HG03558 (cell line): ENCODE measurements around the gene BRAT1.
"Not testable (repeated sequence)": the region's sequence is repeated elsewhere in the genome, so short reads cannot be mapped to it uniquely, and the experiment has no call there.

Experiments
- ATAC-seq: cut with Tn5 transposase; IDR thresholded peaks from one replicate; pipeline ENCODE4 v1.9.1; 2021; ENCODE audit warnings: moderate number of reproducible peaks; ENCODE audit not compliant: unreplicated experiment; ENCODE audit errors: extremely low read depth

The BRAT1 gene

DNA sequence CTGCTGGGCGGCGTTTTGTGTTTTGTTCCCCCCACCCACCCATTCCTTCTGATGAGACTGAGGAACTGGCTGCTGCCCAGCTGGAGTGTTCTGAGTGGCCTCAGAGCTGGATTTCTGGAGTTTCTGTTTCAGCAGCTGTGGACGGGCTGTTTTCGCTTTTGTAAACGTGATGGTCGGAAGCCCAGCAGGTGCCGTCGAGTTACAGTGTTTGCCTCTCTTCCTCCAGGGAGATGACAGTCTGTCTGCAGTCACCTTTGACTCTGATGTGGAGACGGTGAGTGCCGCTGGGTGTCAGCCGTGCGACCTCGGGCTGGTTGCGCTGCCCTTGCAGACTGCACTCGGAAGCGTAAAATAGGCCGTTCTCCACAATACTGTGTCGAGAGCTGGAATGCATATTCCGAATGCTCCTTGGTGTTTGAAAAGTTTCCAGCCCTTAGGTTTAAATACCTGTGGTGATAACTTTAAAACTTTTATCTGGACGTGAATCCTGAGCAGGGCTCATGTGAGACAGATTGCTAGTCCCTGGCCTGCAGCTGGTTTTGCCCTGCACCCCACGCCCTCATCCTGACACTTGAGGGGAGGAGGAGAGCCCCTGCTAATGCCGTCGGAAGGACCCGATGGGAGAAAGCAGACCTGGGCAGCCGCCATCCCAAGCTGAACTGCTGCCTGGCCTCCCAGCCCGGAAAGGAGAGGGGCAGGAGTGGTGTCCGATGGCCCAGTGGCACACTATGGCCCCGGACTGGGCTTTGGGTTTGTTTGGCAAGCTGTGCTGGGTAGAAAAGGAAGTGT, 11.8 kb upstream of the BRAT1 start:
- ATAC-seq: no peak

DNA sequence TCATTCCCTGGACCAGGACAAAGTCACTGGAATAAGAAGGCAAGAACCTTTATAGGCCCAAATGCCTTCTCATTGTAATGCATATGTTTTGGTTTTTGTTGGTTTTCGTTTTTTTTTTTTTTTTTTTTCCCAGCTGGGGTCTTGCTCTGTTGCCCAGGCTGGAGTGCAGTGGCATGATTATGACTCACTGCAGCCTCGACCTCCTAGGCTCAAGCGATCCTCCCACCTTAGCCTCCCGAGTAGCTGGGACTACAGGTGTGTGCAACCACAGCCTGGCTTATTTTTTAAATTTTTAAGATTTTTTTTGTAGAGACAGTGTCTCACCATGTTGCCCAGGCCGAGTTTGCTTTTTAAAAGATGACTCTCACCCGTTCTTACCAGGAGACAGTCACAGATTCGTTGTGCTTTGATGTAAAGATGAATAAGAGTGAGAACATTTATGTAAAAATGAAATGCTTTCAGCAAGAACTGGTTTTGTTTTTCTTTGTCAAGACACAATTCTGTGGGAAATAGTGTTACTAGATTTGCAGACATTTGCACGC, 11.1 kb upstream of the BRAT1 start:
- no peak for ATAC-seq

DNA sequence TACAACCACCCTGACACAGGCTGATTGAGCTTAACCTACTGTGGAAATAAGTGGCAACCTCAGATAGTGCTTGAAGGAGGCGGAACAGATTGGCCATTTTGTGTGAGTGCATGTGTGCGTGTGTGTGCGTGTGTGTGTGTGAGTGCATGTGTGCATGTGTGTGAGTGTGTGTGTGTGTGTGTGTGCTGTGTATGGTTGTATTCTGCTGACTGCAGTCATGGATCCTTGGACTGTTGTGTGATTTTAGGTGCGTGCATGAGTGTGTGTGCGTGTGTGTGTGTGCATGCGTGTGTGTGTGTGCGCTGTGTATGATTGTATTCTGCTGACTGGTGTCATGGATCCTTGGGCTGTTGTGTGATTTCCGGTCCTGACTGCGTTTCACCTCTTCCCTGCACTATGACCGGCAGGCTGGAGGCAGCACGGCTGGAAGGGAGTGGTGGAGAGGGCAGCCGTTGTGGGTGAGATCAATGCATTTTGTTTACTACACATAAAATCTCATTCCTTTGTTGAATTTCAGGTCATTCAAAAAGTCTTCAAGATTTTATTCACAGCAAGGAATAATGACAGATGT, 9.7 kb upstream of the BRAT1 start:
- no peak for ATAC-seq

DNA sequence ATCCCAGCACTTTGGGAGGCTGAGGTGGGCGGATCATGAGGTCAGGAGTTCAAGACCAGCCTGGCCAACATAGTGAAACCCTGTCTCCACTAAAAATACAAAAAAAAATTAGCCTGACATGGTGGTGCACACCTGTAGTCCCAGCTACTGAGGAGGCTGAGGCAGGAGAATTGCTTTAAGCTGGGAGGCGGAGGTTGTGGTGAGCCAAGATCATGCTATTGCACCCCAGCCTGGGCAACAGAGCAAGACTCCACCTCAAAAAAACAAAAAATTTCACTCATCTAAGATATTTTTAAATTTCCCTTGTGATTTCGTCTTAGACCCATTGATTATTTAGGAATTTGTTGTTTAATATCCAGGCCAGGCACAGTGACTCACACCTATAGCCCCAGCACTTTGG, 8.6 kb upstream of the BRAT1 start:
- not testable (repeated sequence) for ATAC-seq

DNA sequence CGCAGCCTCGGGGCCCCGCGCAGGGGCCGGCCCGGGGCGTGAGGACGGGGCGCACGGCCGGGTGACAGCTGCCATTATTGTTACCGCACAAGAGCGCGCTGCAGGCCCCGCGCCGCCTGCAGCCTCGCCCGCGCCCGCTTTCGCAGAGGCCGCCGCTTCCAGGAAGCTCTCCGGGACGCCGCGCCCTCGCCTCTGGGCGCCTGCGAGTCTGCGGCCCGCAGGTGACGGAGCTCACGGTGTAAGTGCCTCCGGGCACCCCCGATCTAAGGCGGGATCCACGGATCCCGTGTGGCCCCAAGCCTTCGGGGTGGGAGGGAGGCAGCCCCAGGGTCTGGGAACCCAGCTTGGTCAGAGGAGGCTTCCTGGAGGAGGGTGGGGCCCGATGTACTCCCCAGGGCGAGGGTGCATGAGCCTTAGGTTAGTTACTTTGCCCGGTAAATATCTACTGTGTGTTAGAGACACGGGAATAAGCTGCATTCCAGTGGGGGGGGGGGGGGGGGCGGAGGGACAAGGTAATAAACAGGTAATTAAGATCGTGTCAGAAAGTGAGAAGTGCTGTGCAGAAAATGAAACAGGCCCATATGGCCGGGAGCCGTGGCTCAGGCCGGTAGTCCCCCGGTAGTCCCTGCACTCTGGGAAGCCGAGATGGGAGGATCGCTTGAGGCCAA, 4.1 kb upstream of the BRAT1 start:
- no peak for ATAC-seq

DNA sequence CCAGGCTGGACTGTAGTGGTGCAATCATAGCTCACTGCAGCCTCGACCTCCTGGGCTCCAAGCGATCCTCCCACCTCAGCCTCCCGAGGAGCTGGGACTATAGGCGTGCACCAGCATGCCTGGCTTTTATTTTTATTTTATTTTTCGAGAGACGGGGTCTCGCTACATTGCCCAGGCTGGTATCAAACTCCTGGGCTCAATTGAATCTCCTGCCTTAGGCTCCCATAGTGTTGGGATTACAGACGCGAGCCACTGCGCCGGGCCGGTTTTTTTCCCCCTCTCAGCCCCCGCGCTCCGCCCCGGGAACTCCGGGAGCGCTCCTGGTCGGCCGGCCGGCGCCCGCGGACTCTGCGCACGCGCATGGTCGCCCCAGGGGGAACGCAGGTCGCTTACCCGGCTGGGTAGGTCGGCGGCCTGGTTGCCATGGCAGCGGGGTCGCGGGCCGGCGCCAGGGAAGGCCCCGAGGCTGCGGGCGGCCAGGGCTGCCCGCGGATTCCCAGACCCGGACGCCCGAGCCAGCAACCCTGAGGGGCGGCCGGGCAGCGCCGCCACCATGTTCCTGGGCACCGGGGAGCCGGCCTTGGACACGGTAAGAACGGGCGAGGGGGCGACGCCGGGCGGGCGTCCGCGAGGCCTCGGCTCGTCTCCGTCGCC, 3.4 kb upstream of the BRAT1 start, which contains the start of gene IQCE:
Gene IQCE, plus strand, starts transcription at position 351 of the 654 bp plus-strand sequence. Its CDS starts 203 bp downstream, at position 554.
- ATAC-seq: peak; percentile 52

DNA sequence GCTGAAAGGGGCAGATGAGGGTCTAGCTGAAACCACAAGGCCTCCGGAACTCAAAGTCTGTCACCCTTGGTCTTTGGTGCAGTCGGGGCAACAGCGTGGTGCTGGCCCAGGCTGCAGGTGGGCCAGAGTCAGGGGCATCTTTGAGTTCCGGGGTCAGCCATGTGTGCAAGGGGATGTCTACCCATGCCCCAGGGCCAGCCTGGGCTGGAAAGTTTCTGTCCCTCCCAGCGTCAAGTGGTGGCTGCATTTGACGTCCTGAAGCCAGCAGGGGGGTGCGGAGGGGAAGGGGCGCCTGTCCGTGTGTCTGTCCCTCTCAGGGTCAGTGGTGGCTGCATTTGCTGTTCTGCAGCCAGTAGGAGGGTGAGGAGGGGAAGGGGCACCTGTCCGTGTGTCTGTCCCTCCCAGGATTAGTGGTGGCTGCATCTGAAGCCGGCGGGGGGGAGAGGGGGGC, 638 bp downstream of the BRAT1 start:
- no peak for ATAC-seq

DNA sequence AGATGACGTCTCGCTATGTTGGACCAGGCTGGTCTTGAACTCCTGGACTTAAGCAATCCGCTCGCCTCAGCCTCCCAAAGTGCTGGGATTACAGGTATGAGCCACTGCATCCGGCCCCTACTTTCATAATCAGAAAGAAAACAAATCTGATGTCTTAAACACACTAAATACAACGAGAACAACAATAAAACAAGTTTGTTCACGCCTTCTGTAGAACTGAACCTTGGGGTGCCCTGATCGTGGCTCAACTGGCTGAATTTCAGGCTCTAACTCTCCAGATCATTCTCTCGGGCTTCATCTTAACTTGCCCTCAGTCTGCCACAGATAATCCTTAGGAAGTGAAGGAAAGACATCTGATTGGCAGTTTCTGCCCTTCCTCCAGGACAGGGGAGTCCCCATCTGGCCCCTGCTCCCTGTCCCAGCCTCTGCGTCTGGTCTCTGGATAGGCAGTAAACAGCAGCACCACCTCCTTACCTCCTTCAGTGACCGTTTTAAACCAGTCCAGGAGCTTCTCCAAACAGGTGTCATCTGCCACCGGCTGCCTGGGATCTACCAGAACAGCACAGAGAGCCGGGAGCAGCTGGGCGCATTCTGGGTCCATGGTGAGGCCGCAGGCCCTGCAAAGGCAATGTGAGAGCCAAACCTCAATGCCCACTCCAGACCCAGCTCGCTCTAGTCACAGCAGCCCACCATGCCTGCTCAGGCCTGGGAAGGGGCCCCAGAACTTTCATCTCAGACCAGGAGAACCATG, 1.3 kb downstream of the BRAT1 start:
- no peak for ATAC-seq

DNA sequence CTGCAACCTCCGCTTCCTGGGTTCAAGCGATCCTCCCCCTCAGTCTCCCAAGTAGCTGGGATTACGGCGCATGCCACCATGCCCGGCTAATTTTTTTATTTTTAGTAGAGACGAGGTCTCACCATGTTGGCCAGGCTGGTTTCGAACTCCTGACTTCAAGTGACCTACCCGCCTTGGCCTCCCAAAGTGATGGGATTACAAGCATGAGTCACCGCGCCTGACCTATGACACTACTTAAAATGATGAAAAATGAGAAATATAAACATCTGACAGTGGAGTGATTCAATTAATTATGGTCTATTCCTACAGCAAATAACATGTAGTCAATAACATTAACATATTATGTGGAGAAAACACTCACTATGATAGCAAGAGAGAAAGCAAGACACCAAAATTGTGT, 2.2 kb downstream of the BRAT1 start:
- no peak for ATAC-seq

DNA sequence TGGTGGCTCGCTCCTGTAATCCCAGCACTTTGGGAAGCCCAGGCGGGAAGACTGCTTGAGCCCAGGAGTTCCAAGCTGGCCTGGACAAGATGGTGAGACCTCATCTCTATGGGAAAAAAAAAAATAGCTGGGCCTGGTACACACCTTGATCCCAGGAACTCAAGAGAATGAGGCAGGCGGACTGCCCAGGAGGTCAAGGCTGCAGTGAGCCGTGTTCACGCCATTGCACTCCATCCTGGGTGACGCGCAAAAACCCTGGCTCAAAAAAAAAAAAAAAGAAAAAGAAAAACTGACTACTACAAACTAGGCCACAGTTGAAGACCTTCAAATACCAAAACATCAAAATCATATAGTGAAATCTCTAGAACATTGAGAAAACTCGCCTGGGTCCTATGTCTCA, 3.9 kb downstream of the BRAT1 start:
- no peak for ATAC-seq

DNA sequence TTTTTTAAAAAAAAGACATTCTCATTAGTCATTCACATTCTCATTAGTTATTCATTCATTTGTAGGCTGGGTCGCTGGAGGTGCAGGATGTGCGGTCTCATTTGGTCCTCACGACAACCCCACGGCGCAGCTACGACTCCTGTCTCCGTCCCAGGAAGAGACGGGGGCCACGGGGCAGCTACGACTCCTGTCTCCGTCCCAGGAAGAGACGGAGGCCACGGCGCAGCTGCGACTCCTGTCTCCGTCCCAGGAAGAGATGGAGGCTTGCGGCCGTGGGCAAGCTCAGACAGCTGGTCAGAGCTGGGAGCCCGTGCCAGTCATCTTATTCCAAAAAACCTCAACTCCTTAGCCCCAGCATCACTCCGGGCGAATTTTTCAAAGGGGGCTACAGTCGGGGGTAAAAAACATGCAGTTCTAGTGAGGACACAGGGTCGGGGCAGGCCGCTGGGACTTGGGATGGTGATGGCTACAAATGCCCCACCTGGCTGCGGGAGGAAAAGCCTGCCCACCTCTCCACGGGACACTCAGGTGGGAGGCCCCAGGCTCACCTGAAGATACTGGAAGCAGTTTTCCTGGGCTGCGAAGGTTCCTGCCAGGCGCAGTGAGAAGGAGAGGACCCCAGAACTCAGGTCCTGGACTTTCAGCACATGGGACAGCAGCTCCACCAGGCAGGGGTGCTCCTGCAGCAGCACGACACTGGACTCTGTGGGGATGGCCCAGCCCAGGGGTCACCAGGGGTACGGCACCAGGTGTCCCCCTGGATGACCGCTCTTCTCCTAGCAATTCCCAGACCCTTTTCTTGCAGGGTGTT, 8.3 kb downstream of the BRAT1 start:
- no peak for ATAC-seq

DNA sequence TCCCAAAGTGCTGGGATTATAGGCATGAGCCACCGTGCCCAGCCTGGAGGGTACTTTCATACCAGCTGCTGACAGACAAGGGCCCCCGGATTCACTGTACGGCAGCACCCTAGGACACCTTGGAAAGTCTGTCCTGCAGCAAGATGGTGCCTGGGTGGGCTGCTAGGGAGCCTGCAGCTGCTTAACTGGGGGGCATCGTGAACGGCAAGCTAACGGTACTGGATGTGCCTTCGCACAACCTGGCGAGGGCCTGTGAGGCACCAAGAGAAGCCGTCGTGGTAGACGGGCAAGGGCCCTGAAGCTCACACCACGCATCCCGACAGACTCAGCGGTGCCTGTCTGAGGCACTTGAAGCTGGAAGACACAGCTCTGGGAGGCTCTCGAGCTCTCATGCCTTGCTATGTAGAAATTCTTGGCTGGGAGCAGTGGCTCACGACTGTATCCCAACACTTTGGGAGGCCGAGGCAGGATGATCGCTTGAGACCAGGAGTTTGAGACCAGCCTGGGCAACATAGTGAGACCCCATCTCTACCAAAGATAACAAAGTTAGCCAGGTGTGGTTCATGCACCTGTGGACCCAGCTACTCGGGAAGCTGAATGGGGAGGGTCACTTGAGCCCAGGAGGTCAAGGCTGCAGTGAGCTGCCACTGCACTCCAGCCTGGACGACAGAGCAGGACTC, 9.4 kb downstream of the BRAT1 start:
- ATAC-seq: no peak

DNA sequence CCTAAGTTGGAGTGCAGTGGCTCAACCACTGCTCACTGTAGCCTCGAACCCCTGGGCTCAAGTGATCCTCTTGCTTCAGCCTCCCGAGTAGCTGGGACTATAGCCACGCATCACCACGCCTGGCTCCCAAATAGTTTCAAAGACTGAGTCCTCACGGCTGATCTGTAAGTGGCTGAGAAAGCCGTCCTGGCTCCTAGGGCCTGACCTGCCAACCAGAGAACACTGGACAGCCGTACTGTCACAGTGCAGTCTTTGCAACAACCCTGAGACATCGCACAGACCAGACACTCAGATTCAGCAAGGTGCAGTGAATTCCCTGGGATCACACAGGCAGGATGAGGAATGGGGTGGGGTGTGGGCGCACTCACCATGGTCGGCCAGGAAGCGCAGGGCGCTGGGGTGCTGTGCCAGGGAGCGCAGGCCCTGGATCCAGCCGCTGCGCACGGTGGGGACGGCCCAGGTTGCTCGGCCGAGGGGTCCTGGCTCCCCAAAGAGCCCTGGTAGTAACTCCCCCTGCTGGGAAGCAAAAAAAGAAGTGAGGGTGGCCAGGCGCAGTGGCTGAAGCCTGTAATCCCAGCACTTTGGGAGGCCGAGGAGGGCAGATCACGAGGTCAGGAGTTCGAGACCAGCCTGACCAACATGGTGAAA, 10.7 kb downstream of the BRAT1 start:
- no peak for ATAC-seq

DNA sequence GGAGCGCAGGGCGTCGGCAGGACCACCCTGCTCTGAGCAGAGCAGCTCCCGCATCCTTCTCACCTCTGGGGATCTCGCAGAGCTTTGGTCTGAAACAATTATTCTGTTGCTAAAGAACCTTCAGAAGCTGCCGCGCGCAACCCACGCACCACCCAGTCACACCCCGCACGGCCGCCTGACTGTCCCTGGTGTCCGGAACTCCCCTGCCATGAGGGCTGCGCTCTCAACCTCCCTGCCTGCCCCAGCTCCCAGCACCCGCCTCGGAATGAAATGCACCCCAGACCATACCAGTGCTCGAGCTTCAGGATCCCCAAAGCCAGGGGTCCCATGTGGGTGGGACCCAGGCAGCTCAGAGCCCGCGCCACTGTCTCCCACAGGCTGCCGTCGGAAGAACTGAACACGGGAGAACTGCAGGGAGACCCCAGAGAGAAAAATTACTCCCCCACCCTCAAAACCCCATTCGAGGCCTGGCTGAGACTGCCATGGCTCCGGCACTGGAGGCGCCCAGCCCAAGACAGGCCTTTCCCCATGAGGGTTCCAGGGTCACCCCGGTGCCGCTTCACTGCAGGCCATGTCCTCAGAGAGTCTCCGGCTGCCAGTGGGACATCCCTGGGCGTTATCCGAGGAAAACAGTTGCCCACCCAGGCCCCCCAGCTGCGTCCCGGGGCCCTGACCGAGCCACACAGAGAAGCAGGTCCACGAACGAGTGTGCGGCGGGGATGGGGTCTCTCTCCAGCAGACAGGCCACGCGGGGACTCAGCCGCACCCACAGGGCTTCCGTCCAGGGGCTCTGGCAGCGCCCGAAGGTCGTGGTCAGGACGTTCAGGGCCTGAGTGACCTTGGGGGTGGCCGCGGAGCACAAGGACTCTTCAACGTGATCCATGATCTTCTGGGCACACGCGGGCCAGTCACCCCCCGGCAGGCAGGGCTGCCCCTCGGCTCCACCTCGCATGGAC, 12.1 kb downstream of the BRAT1 start:
- no peak for ATAC-seq

DNA sequence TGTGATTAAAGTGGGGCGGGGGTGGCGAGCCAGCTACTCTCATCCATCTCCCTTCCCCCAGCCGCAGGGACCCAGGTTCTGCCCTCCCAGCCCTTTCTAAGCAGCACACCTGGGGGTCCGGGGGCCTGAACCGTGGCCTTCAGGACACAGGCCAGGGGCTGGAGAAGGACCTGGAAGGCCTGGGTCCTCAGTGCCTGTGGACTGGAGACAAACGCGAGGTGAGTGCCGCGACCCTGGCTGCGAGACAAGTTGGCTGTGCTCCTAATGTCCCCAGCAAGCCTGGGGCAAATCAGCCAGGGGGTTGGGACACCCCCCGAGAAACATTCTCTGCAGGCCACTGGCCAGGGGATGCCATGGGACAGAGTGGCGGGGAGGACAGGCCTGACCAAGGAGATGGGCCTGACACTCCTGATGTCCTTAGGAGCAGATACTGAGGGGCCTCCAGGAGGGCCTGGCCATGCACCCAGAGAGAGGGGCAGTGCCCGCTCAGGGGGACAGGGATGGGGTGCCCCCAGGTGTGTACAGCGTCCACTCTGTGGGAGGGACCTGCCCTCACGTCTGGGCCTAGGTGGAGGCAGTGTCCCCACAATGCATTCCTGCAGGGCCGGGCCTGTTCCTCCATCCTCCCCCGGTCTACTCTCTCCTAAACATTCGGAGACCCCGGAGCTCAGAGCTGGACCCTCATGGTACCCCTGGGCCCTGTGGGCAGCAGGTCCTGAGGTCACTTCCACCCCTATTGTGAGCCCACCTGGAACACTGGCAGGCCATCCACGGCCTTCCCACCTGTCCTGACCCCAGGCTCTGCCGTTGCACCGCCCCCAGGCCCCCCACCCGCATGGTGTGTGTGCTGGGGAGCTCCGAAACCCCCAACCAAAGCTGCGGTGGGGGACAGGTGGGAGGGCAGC, 13.1 kb downstream of the BRAT1 start:
- no peak for ATAC-seq
